ENCODE measurements around the gene PPIL4.

DNA sequence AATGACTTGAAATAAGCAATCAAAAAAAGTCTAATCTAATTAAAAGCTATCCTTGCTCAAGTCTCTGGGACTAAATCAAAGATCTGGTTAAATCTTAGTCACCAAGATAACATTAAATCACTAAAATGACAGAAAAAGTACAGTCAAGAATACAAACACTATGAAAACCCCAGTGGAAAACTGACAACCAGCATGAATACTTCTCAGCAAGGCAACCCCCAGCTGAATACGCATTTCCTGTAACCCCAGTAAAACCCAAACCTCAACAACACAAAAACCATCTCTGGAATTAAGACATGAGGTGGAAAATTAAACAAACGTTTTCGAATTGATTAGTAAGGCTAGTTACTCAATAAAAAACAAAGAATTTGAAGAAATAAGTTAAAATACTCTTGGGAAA is 37.4 kb downstream of the PPIL4 start:
- TF ChIP-seq EZH2 (IDR thresholded peaks at IDR 0.05; ENCODE audit: borderline replicate concordance, low read depth, low read length, poor library complexity, severe bottlenecking), result no peak
- TF ChIP-seq, protein P1, sequence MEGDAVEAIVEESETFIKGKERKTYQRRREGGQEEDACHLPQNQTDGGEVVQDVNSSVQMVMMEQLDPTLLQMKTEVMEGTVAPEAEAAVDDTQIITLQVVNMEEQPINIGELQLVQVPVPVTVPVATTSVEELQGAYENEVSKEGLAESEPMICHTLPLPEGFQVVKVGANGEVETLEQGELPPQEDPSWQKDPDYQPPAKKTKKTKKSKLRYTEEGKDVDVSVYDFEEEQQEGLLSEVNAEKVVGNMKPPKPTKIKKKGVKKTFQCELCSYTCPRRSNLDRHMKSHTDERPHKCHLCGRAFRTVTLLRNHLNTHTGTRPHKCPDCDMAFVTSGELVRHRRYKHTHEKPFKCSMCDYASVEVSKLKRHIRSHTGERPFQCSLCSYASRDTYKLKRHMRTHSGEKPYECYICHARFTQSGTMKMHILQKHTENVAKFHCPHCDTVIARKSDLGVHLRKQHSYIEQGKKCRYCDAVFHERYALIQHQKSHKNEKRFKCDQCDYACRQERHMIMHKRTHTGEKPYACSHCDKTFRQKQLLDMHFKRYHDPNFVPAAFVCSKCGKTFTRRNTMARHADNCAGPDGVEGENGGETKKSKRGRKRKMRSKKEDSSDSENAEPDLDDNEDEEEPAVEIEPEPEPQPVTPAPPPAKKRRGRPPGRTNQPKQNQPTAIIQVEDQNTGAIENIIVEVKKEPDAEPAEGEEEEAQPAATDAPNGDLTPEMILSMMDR (conservative IDR thresholded peaks at IDR 0.05; ENCODE audit: low read depth, low read length), result no peak

All from A673 (cell line).